ENCODE measurements around the gene SMOC2. TPM values are rescaled to one million over a fixed set of nuclear protein-coding genes. Genes with fewer than 3 reads are reported as not detected.

The SMOC2 gene
- polyA plus RNA-seq, 1 of the 3 experiments (the other 2 are of a cell fraction) = not detected

- TF ChIP-seq, protein P1, sequence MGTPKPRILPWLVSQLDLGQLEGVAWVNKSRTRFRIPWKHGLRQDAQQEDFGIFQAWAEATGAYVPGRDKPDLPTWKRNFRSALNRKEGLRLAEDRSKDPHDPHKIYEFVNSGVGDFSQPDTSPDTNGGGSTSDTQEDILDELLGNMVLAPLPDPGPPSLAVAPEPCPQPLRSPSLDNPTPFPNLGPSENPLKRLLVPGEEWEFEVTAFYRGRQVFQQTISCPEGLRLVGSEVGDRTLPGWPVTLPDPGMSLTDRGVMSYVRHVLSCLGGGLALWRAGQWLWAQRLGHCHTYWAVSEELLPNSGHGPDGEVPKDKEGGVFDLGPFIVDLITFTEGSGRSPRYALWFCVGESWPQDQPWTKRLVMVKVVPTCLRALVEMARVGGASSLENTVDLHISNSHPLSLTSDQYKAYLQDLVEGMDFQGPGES (IDR thresholded peaks at IDR 0.05; ENCODE audit: low read depth, low read length) = no peak
- TF ChIP-seq, protein P2, sequence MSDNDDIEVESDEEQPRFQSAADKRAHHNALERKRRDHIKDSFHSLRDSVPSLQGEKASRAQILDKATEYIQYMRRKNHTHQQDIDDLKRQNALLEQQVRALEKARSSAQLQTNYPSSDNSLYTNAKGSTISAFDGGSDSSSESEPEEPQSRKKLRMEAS (IDR thresholded peaks at IDR 0.05; ENCODE audit: low read depth) = no peak
- TF ChIP-seq REST (IDR thresholded peaks at IDR 0.05; ENCODE audit: low read depth, low read length) (no peak), ELF1 (IDR thresholded peaks at IDR 0.05) (no peak), FOSL2 (IDR thresholded peaks at IDR 0.05; ENCODE audit: borderline replicate concordance, low read depth) (no peak), YY1 (IDR thresholded peaks at IDR 0.05; ENCODE audit: low read depth) (no peak), RXRA (IDR thresholded peaks at IDR 0.05; ENCODE audit: borderline replicate concordance, low read depth) (no peak)
These were observed 160.1 kb downstream of the SMOC2 start (continued) for GRCh38 chr6:168601111-168601510.

DNA sequence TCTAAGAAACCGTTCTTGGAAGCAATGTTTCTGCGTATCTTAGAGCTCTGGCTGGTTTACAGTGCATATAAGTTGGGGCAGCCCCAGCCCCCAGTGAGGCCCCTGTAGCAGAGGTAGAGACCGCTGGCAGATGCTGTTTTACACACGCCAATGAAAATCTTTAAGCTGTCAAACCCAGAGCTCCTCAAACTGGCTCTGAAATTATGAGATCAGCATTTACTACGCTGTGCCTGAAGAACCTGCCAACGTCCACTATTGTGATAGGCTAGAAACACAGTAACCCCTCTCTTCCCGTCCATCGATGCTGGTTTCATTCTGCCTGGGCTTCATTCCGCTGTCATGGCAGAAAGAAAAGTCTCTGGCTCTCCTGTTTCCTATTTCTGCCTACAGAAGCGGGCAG, 160.6 kb downstream of the SMOC2 start:
- no peak for DNase-seq
- H3K9me2 ChIP-seq = no peaks in the 10 kb centered on the region
- H3F3A ChIP-seq (replicated peaks; ENCODE audit: insufficient read depth) = no peaks in the 10 kb centered on the region
- ChIA-PET CTCF (no interaction called here), POLR2A (no interaction called here)
- 47% methylated on average over 10 of the region's 10 CpGs for WGBS (ENCODE audit: low lambda C conversion rate)
- no peaks in the 10 kb centered on the region; a peak in 1 of 4 replicates for H3K4me1 ChIP-seq (ENCODE audit: control insufficient read depth in 1 of 2, insufficient read depth in 2 of 2, low read depth in 1 of 2, low read length in 1 of 2)
- H3K9me3 ChIP-seq = no peaks in the 10 kb centered on the region
- H2AFZ ChIP-seq (ENCODE audit: low read depth) = no peak overlapping the region
- no peaks in the 10 kb centered on the region for H3K36me3 ChIP-seq (replicated peaks in 1 of 2; ENCODE audit: control insufficient read depth in 1 of 2, insufficient read depth in 2 of 2, low read length in 1 of 2)
- H4K20me1 ChIP-seq (ENCODE audit: insufficient read depth) = no peaks in the 10 kb centered on the region
- no peak overlapping the region for H3K9ac ChIP-seq
- no peak overlapping the region for H3K4me2 ChIP-seq
- no peaks in the 10 kb centered on the region for H3K79me2 ChIP-seq (ENCODE audit: insufficient read depth)
- no peaks in the 10 kb centered on the region for H3K27me3 ChIP-seq (ENCODE audit: insufficient read depth)
- H3K27ac ChIP-seq (ENCODE audit: low read depth in 2 of 2, low read length in 1 of 2) = no peak overlapping the region
- H3K4me3 ChIP-seq (ENCODE audit: low read depth in 2 of 2, low read length in 1 of 2) = no peak overlapping the region
- TF ChIP-seq TEAD4 (IDR thresholded peaks at IDR 0.05; ENCODE audit: borderline replicate concordance, insufficient read depth) (no peak), TAF1 (IDR thresholded peaks at IDR 0.05; ENCODE audit: borderline replicate concordance, low read depth, low read length) (no peak), GABPA (IDR thresholded peaks at IDR 0.05; ENCODE audit: low read depth) (no peak), TCF12 (IDR thresholded peaks at IDR 0.05) (no peak), NRF1 (IDR thresholded peaks at IDR 0.05; ENCODE audit: low read depth, low read length) (no peak), RFX5 (IDR thresholded peaks at IDR 0.05; ENCODE audit: low read length) (no peak), GATA2 (CRISPR knock-in tag; IDR thresholded peaks at IDR 0.05) (no peak), MEF2A (IDR thresholded peaks at IDR 0.05; ENCODE audit: borderline replicate concordance, low read depth) (no peak), SMC3 (IDR thresholded peaks at IDR 0.05; ENCODE audit: low read depth, low read length) (no peak), REST (IDR thresholded peaks at IDR 0.05; ENCODE audit: low read depth, low read length) (no peak), RCOR1 (IDR thresholded peaks at IDR 0.05; ENCODE audit: low read length) (no peak), JUND (IDR thresholded peaks at IDR 0.05) (no peak), RAD21 (IDR thresholded peaks at IDR 0.05; ENCODE audit: low read length) (no peak), FOSL2 (IDR thresholded peaks at IDR 0.05; ENCODE audit: borderline replicate concordance, low read depth) (no peak)
- TF ChIP-seq, protein P1 (IDR thresholded peaks at IDR 0.05; ENCODE audit: low read depth, low read length) = no peak
- TF ChIP-seq, protein P2 (IDR thresholded peaks at IDR 0.05; ENCODE audit: low read depth) = no peak
- TF ChIP-seq, protein P3, sequence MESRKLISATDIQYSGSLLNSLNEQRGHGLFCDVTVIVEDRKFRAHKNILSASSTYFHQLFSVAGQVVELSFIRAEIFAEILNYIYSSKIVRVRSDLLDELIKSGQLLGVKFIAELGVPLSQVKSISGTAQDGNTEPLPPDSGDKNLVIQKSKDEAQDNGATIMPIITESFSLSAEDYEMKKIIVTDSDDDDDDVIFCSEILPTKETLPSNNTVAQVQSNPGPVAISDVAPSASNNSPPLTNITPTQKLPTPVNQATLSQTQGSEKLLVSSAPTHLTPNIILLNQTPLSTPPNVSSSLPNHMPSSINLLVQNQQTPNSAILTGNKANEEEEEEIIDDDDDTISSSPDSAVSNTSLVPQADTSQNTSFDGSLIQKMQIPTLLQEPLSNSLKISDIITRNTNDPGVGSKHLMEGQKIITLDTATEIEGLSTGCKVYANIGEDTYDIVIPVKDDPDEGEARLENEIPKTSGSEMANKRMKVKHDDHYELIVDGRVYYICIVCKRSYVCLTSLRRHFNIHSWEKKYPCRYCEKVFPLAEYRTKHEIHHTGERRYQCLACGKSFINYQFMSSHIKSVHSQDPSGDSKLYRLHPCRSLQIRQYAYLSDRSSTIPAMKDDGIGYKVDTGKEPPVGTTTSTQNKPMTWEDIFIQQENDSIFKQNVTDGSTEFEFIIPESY (IDR thresholded peaks at IDR 0.05; ENCODE audit: borderline replicate concordance, low read depth) = no peak
